ENCODE measurements around the gene JMJD7.

The JMJD7 gene

GRCh38 chr15:41804916-41805666 lies 22.8 kb upstream of the JMJD7 start:
- Histone ChIP-seq H3K79me2 (ENCODE audit: insufficient read depth, low read length) (no peaks in the 10 kb centered on the region), H3K4me1 (ENCODE audit: insufficient read depth, low read length) (no peaks in the 10 kb centered on the region), H3K36me3 (ENCODE audit: insufficient read depth, low read length) (peaks cover 12% of the 10 kb centered on the region), H3K27ac (ENCODE audit: low read length) (no peak overlapping the region), H3K9me3 (ENCODE audit: insufficient read depth, low read length, severe bottlenecking) (no peaks in the 10 kb centered on the region), H3K4me2 (ENCODE audit: insufficient read depth, low read length) (no peak overlapping the region), H4K20me1 (ENCODE audit: insufficient read depth, low read length) (0 out of 2 replicates have a peak, but pooled peaks cover 2% of the 10 kb centered on the region), H3K27me3 (ENCODE audit: insufficient read depth, low read length, poor library complexity) (no peaks in the 10 kb centered on the region), H2AFZ (ENCODE audit: low read depth, low read length) (no peak overlapping the region), H3K4me3 (ENCODE audit: low read depth in 1 of 2, low read length in 2 of 2) (no peak overlapping the region), H3K9ac (ENCODE audit: low read depth, low read length) (no peak overlapping the region)
- DNase-seq, result no peak
- ATAC-seq (ENCODE audit: insufficient read depth, low read depth), result no peak
- TF ChIP-seq EZH2 (IDR thresholded peaks at IDR 0.05; ENCODE audit: borderline replicate concordance, low read depth, low read length, severe bottlenecking) (no peak), CTCF (IDR thresholded peaks at IDR 0.05; ENCODE audit: borderline replicate concordance, extremely low read depth, low read length, poor library complexity, severe bottlenecking) (no peak)

GRCh38 chr15:41805711-41806110 lies 22.2 kb upstream of the JMJD7 start:
- DNase-seq (no peak), ATAC-seq (ENCODE audit: insufficient read depth, low read depth) (no peak)
- H3K4me1 ChIP-seq (ENCODE audit: insufficient read depth, low read length), result no peaks in the 10 kb centered on the region
- TF ChIP-seq EZH2 (IDR thresholded peaks at IDR 0.05; ENCODE audit: borderline replicate concordance, low read depth, low read length, severe bottlenecking), result no peak
- no peak for TF ChIP-seq CTCF (IDR thresholded peaks at IDR 0.05; ENCODE audit: borderline replicate concordance, extremely low read depth, low read length, poor library complexity, severe bottlenecking)
- H3K4me3 ChIP-seq (ENCODE audit: low read depth in 1 of 2, low read length in 2 of 2), result no peak overlapping the region
- H3K79me2 ChIP-seq (ENCODE audit: insufficient read depth, low read length), result no peaks in the 10 kb centered on the region
- no peak overlapping the region for H2AFZ ChIP-seq (ENCODE audit: low read depth, low read length)
- H4K20me1 ChIP-seq (ENCODE audit: insufficient read depth, low read length), result 0 out of 2 replicates have a peak, but pooled peaks cover 2% of the 10 kb centered on the region
- no peaks in the 10 kb centered on the region for H3K9me3 ChIP-seq (ENCODE audit: insufficient read depth, low read length, severe bottlenecking)
- no peak overlapping the region for H3K4me2 ChIP-seq (ENCODE audit: insufficient read depth, low read length)
- no peaks in the 10 kb centered on the region for H3K27me3 ChIP-seq (ENCODE audit: insufficient read depth, low read length, poor library complexity)
- H3K27ac ChIP-seq (ENCODE audit: low read length), result peak overlapping the region; percentile 36; the same call in 1 of the 2 replicates
- H3K36me3 ChIP-seq (ENCODE audit: insufficient read depth, low read length), result peaks cover 6% of the 10 kb centered on the region; the same call in 1 of the 2 replicates
- no peak overlapping the region for H3K9ac ChIP-seq (ENCODE audit: low read depth, low read length)

- H3K4me2 ChIP-seq (ENCODE audit: insufficient read depth, low read length), result no peak overlapping the region
- H3K79me2 ChIP-seq (ENCODE audit: insufficient read depth, low read length), result no peaks in the 10 kb centered on the region
- no peak overlapping the region for H3K4me3 ChIP-seq (ENCODE audit: low read depth in 1 of 2, low read length in 2 of 2)
- no peak overlapping the region for H3K27ac ChIP-seq (ENCODE audit: low read length)
- H3K9me3 ChIP-seq (ENCODE audit: insufficient read depth, low read length, severe bottlenecking), result no peaks in the 10 kb centered on the region
- H4K20me1 ChIP-seq (ENCODE audit: insufficient read depth, low read length), result 0 out of 2 replicates have a peak, but pooled peaks cover 2% of the 10 kb centered on the region
- no peaks in the 10 kb centered on the region for H3K4me1 ChIP-seq (ENCODE audit: insufficient read depth, low read length)
- H2AFZ ChIP-seq (ENCODE audit: low read depth, low read length), result no peak overlapping the region
- ATAC-seq (ENCODE audit: insufficient read depth, low read depth) (no peak), DNase-seq (no peak)
- H3K9ac ChIP-seq (ENCODE audit: low read depth, low read length), result no peak overlapping the region
- no peaks in the 10 kb centered on the region for H3K27me3 ChIP-seq (ENCODE audit: insufficient read depth, low read length, poor library complexity)
- no peak for TF ChIP-seq EZH2 (IDR thresholded peaks at IDR 0.05; ENCODE audit: borderline replicate concordance, low read depth, low read length, severe bottlenecking)
- TF ChIP-seq CTCF (IDR thresholded peaks at IDR 0.05; ENCODE audit: borderline replicate concordance, extremely low read depth, low read length, poor library complexity, severe bottlenecking), result peak; percentile 7
- no peaks in the 10 kb centered on the region for H3K36me3 ChIP-seq (ENCODE audit: insufficient read depth, low read length)
These were observed 21.4 kb upstream of the JMJD7 start for GRCh38 chr15:41806291-41807181.

All from DND-41 (cell line).